GM21528 (cell line): ENCODE results near the gene PNMT.

Experiments
- ATAC-seq: cut with Tn5 transposase; IDR thresholded peaks from one replicate; pipeline ENCODE4 v1.9.1; 2021; ENCODE audit warnings: mild to moderate bottlenecking, moderate library complexity; ENCODE audit not compliant: unreplicated experiment, low FRiP score

The PNMT gene

DNA sequence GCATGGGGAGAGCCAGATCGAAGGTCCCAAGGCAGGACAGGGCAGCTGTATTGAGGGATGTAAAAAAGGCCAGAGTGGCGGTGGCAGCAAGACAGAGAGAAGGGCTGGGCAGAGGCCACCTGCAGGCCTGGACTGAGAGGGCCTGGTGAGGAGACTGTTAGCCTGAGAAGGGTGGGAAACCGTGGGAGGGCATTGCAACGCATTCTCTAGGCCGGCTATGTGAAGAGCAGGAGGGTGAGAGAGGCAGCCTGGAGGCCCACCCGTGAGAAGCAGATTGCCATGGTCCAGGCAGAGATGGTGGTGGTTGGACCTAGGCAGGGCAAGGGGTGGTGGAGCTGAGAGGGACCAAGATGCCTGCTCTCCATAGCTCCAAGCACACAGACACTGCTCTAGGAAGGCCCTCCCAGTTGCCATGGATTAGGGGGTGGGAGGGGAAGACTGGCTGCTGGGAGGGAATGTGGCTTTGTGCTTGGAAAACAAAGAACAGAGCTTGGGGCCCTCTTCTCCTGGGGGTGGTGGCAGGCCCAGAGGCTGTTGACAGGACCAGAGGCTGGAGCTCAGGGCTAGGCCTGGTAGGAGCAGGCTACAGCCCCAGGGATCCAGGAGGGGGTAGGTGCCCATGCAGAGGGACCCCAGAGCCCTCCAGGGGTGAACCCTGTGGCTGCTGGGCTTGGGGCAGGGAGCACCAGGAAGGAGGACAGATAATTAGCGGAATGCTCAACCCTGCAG lies 15.5 kb upstream of the PNMT start:
- no peak for ATAC-seq

DNA sequence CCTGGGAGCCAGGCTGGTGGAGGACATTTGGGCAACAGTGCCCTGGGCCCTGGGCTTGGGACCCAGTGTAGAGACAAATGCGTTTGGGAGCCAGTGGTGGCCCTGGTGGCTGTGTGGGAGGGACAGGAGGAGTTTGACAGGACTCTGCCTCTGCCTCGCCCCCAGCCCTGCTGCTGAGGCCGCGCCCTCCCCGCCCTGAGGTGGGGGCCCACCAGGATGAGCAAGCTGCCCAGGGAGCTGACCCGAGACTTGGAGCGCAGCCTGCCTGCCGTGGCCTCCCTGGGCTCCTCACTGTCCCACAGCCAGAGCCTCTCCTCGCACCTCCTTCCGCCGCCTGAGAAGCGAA lies 15.0 kb upstream of the PNMT start:
- no peak for ATAC-seq

GRCh38 chr17:39653662-39654331 lies 14.5 kb upstream of the PNMT start:
- no peak for ATAC-seq

GRCh38 chr17:39655105-39655504 lies 13.1 kb upstream of the PNMT start:
- no peak for ATAC-seq

DNA sequence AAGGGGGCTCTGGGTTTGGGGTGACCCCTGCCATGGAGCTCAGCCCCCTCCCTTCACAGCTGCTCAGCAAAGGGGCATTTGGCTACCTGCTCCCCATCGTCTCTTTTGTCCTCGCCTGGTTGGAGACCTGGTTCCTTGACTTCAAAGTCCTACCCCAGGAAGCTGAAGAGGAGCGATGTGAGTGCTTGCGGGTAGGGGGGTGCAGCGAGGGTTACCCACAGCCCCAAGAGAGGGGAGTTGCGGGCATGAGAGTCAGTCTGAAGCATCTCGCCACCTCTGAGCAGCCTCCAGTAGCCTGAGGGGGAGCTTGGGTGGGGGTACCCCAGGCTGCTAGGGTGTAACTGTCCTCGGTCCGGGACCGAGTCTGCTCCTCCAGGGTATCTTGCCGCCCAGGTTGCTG lies 9.9 kb upstream of the PNMT start:
- ATAC-seq = no peak

DNA sequence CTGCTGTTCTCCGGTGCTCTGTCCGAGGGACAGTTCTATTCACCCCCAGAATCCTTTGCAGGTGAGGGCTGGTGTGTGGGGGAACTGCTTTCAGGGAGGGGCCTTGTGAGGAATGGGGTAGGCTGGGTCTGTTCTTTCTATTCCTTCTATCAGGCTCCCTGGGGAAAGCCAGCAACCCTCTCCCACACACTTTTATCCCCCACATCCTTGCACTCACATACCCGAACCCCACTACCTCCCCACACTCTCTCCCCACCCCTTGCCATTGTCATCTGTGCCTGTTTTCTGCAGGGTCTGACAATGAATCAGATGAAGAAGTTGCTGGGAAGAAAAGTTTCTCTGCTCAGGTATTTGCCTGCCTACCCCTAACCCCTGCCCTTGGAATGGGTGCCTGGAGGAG lies 9.5 kb upstream of the PNMT start:
- no peak for ATAC-seq

DNA sequence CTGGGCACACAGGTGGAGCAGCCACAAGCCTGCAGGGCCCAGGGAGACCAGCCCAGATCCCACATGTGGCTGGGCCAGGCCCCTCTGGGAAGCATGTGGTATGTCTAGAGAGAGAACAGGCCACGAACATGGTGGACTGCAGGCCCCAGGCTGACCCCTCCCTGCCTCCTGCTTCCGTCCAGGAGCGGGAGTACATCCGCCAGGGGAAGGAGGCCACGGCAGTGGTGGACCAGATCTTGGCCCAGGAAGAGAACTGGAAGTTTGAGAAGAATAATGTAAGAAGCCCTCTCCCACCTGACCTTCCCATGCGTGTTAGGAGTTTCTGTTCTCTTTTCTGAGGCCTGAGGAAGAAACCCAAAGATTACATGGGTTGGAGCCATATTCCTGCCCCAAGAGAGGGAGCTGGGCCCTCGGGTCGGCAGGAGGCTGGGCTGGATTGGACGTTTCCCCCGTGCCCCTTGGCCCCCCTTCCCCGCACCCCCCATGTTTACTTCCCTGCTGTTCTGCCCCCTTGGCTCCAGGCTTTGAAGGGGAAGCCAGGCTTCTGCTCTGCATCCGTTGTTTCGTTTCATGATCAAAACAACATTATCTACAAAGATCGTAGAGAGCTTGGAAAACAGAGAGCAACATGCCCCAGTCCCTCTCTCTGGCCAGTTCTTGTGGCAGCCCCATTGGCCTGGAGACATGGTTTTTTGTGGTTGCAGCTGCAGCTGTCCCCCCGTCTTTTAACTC lies 8.8 kb upstream of the PNMT start:
- ATAC-seq = no peak

GRCh38 chr17:39660011-39660360 lies 8.3 kb upstream of the PNMT start:
- no peak for ATAC-seq

- ATAC-seq = no peak
Measured at GRCh38 chr17:39660397-39661385, 7.6 kb upstream of the PNMT start.

- ATAC-seq = no peak
Measured at GRCh38 chr17:39661744-39662541, 6.3 kb upstream of the PNMT start.

- no peak for ATAC-seq
Measured at GRCh38 chr17:39662551-39663339, 5.5 kb upstream of the PNMT start.

GRCh38 chr17:39663340-39663687 lies 4.9 kb upstream of the PNMT start:
- ATAC-seq = no peak

- no peak for ATAC-seq
Measured at GRCh38 chr17:39663688-39664580, 4.3 kb upstream of the PNMT start.

DNA sequence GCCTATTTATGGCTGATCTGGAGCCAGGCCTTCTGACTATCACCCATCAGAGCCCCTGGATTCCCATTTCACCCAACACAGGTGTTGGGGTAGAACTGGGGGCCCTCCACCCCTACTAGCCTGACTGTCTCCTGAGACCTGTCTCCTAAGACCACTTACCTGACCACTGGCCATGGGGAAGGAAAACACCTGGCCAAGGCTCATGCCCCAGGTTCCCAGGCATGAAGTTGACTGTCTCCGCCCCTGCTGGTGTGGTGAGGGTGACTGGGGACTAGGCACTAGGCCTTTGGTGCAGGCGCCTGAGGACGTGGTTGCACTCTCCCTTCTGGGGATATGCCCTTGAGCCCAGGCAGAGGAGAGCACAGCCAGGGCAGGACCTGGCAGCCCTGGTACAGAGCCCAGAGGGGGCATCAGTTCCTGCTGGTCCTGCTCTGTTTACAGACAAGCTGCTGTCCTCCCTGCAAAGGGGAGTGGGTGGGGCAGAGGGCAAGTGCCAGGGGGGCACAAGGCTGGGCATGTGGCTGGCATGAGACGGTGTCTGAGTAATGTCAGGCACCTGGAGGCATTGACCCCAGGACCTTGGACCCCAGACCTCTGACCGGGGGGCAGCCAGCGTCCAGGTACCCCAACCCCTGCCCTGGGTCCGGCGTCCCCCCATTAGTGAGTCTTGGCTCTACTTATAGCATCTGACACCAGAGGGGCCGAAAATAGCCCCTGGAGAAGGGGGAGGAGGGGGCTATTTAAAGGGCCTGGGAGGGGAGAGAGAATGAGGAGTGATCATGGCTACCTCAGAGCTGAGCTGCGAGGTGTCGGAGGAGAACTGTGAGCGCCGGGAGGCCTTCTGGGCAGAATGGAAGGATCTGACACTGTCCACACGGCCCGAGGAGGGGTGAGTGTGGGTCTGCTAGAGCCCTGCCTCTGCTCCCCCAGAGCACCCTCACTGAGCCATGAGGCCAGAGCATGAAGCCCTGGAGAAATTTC lies 3.4 kb upstream of the PNMT start, which contains the start of gene TCAP:
TSS of gene TCAP (plus strand) at position 769 of the 981 bp plus-strand sequence. CDS start at position 780, 11 bp downstream.
- no peak for ATAC-seq

GRCh38 chr17:39665642-39666224 lies 2.5 kb upstream of the PNMT start:
- no peak for ATAC-seq

DNA sequence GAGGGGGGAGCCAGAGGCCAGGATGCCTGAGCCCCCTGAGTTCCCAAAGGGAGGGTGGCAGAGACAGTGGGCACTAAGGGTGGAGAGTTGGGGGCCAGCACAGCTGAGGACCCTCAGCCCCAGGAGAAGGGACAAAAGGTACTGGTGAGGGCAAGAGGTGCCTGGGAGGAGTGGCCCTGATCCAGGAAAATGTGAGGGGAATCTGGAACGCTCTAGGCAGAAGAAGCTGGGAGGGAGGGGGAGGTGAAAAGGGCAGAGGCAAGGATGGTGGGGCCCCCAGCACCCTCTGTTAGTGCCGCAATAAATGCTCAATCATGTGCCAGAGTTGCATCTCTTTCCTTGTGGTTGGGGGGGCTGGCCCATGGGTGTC lies 2.0 kb upstream of the PNMT start:
- no peak for ATAC-seq
